HUDEP-2 (cell line): Measurements from ENCODE around the gene IL22RA2.

ENCODE experiments used
- DNase-seq, 76 experiments: peaks; one replicate each; lab custom pipeline; 2025; ENCODE audit not compliant: unreplicated experiment in 76 of 76; lab: John Stamatoyannopoulos, UW

The IL22RA2 gene

DNA sequence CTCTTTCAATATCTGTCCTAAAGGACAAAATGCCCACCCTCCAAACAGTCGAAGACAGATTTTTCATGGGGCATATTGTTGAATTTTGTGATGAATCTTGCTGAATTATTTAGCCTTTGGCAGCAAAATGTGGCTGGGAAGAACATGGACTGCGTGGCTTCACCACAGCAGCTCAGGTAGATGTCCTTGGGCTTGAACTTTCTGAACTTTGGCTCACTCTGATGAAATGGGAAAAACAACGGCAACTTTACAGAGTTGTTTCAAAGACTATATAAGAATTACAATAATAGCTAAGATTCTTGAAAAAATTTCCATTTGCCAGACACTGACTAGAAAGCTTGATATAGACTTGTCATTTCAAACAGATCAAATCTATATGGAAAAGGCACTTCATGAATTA lies 75.9 kb downstream of the IL22RA2 start:
- no peak for DNase-seq

DNA sequence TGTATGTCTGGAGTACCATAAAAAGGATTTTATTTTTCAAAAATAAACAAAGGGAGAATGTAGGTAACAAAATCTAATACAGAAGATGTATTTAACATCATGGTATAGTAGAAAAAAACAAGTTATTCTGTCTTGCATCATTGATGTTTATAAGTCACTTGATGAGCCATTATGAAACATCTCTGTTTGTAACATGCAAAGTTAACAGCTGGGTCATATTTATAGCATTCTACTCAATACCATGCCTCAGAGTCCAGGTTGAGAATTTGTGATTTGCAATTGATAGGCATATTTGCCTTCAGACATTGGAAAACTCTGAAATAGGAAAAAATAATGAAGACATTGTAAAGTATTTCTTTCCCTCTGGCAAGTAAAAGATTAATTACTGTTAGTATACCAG lies 76.4 kb downstream of the IL22RA2 start:
- no peak for DNase-seq

DNA sequence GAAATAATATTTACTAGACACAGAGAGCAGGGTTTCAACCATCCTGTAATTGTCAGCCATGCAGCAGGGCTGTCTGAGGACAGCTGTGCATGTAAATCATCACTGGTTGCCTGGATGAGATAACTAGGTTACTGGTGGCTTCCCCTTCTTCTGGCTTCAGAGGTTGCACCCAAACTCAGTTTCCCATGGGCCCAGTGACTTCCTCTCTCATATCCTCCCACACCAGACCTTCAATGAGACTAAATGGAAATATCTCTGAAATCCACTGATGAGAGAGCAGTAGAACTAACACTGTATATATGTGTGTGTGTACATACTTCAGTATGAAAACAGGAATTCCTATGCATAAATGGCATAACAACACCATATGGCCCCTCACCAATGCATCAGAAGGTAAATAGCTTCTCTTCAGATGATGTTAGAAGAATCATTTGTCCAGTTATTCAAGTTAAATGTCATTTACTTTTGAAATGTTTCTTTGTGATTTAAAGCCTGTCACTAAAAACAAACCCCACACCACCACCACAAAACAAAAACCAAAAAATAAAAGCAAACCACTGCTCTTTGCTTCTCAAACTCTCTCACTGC lies 77.7 kb downstream of the IL22RA2 start:
- DNase-seq = no peak

DNA sequence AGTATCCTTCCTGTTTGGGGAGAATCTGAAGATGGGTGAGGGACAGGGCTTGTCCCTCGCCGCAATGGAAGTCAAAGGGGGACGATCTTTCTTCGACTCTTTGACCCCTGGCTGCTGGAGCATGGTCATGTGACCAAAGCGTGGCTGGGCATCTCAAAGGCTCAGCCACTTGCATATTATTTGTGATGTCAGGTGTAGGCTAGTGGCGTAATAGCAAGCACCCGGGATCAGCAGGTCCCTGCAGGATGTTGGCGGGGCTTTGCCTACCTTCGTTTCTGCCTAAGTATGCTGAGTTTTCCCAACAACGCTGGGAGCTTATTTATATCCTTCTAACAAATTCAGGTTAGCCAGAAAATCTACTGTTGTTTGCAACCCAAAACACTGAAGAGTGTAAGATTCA lies 78.4 kb downstream of the IL22RA2 start:
- DNase-seq = no peak

DNA sequence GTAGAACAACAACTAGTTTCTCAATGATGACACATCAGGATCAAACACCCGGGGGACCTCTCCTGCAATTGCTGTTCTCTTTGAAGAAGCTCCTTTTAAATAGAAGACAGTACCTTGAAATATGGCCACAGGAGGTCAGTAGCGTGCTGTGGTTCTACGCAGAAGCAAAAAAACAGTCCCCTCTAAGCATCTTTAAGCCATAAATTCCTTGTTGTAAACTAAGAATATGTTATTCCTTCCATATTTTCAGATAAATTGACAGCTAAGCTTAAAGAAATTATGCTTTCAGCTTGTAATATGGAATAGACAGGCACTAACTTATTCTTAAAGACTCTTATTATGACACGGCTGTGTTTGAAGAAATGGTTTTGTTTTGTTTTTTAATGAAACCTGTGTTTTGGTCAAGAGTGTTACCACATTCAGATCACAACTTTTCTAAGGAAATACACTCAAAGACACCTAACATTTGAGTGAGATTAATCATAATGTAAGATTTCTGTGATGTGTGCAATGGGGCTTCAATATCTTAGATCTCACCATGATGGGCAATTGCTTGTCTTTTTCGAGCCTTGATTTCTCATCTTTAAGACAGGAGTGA lies 78.9 kb downstream of the IL22RA2 start:
- DNase-seq = peak in 23 of 76 experiments; percentile 4 to 54 (median 27)
